Caco-2 (cell line): ENCODE data around the gene PPP1R9B. TPM values are rescaled to one million over a fixed set of nuclear protein-coding genes. Genes with fewer than 3 reads are reported as not detected.

Source experiments
- BruUV-seq: library from RNA; stranded (reverse); fragments of 400-500 nt; replicated peaks from 2 replicates; lab custom pipeline; 2021; lab: Mats Ljungman, UMichigan
- CTCF ChIA-PET: fragments of 300-600 bp; sonication (Branson Sonifier 250); formaldehyde crosslinking; loops from one replicate; lab custom pipeline; 2022; ENCODE audit warnings: antibody characterized with exemption; lab: Charles Lee
- POLR2A ChIA-PET: fragments of 300-600 bp; sonication (Branson Sonifier 250); formaldehyde crosslinking; loops from one replicate; lab custom pipeline; 2022; ENCODE audit warnings: antibody characterized with exemption; lab: Charles Lee
- DNase-seq, 2 experiments: peaks; one replicate each; pipeline versions ENCODE4 v3.0.0 to v3.0.0-alpha.2; 2020 to 2022
- H3K27me3 ChIP-seq: replicated peaks from 2 replicates; pipeline ENCODE4 v1.6.0; 2011; ENCODE audit warnings: low read length; ENCODE audit not compliant: control insufficient read depth, insufficient read depth
- H3K36me3 ChIP-seq: 2 replicates; pipeline ENCODE4 v1.5.1; 2011; ENCODE audit warnings: low read length; ENCODE audit not compliant: control insufficient read depth, insufficient read depth
- H3K4me1 ChIP-seq: fragments of 250-450 bp; sonication (Bioruptor Pico); 2 replicates; pipeline ENCODE4 v1.5.1; 2020; ENCODE audit warnings: mild to moderate bottlenecking
- H3K4me3 ChIP-seq: 2 replicates; pipeline ENCODE4 v1.5.1; 2011; ENCODE audit warnings: low read depth, mild to moderate bottlenecking, control low read depth, low read length
- H3K9me3 ChIP-seq: fragments of 250-450 bp; sonication (Bioruptor Pico); 2 replicates; pipeline ENCODE4 v1.5.1; 2020; ENCODE audit warnings: mild to moderate bottlenecking, moderate library complexity
- H3K27ac Mint-ChIP-seq: one replicate; pipeline ENCODE4 v1.8.0; 2022; ENCODE audit warnings: mixed read lengths; ENCODE audit not compliant: unreplicated experiment
- H3K27me3 Mint-ChIP-seq: one replicate; pipeline ENCODE4 v1.8.0; 2022; ENCODE audit warnings: mixed read lengths; ENCODE audit not compliant: insufficient read depth, unreplicated experiment
- H3K36me3 Mint-ChIP-seq: one replicate; pipeline ENCODE4 v1.8.0; 2022; ENCODE audit warnings: mild to moderate bottlenecking, mixed read lengths; ENCODE audit not compliant: insufficient read depth, unreplicated experiment
- H3K4me1 Mint-ChIP-seq: one replicate; pipeline ENCODE4 v1.8.0; 2022; ENCODE audit warnings: low read depth, mixed read lengths; ENCODE audit not compliant: unreplicated experiment
- H3K4me3 Mint-ChIP-seq: one replicate; pipeline ENCODE4 v1.8.0; 2022; ENCODE audit warnings: mild to moderate bottlenecking, moderate library complexity, mixed read lengths; ENCODE audit not compliant: unreplicated experiment
- H3K9me3 Mint-ChIP-seq: one replicate; pipeline ENCODE4 v1.8.0; 2022; ENCODE audit warnings: mixed read lengths; ENCODE audit not compliant: unreplicated experiment
- CTCF ChIP-seq, 2 experiments: fragments of 200-600 bp in 1 of 2; IDR thresholded peaks; 1 replicate in 1 of 2; 2 replicates in 1 of 2; pipeline versions ENCODE4 v1.5.1 to v1.8.0; 2011 to 2022; ENCODE audit warnings: antibody characterized with exemption in 1 of 2, control low read depth in 1 of 2, inconsistent platforms in 1 of 2, low read depth in 1 of 2, low read length in 1 of 2, mild to moderate bottlenecking in 1 of 2, moderate library complexity in 1 of 2; ENCODE audit not compliant: insufficient read depth in 1 of 2, severe bottlenecking in 1 of 2, unreplicated experiment in 1 of 2
- intact Hi-C: fragments of 100-400 bp; cut with micrococcal nuclease; formaldehyde crosslinking; loops from one replicate; pipeline ENCODE4 v1.10.0; 2022; ENCODE audit not compliant: unreplicated experiment
- total RNA-seq: library from RNA; stranded (reverse); gene quantifications from 2 replicates; pipeline ENCODE4 v1.2.3, GENCODE V29; 2022

Gene PPP1R9B
- total RNA-seq, 1 experiment from 2014 or later, result 74.8 TPM

- BruUV-seq, result no TSS peak
- Mint-ChIP-seq H3K9me3 (no peaks in the 10 kb centered on the region), H3K27me3 (no peaks in the 10 kb centered on the region), H3K4me1 (peaks cover 22% of the 10 kb centered on the region), H3K36me3 (peaks cover 27% of the 10 kb centered on the region), H3K27ac (peak overlapping the region; percentile 13), H3K4me3 (peak overlapping the region; percentile 79)
- POLR2A ChIA-PET, result interaction anchor here (0.7 kb wide), 1 partner anchor 158 kb away, joined by 3 read pairs; no protein-coding TSS in a partner anchor
- CTCF ChIA-PET, result interaction anchor here (0.6 to 1.4 kb wide), 5 partner anchors 23 to 290 kb away, joined by 3 to 4 read pairs (median 3); no protein-coding TSS in a partner anchor
- H3K36me3 ChIP-seq, result no peaks in the 10 kb centered on the region
- no peak for TF ChIP-seq CTCF (IDR thresholded peaks at IDR 0.05; ENCODE audit: insufficient read depth in 1 of 2, low read depth in 1 of 2, low read length in 1 of 2, severe bottlenecking in 1 of 2, unreplicated experiment in 1 of 2)
- no peaks in the 10 kb centered on the region for H3K27me3 ChIP-seq
- H3K4me3 ChIP-seq, result peak overlapping the region; percentile 50
- peak; percentile 56 to 76 for DNase-seq
- intact Hi-C loops, result no loop called here
- no peaks in the 10 kb centered on the region for H3K9me3 ChIP-seq
- H3K4me1 ChIP-seq, result peaks cover 32% of the 10 kb centered on the region
These were observed 21.8 kb downstream of the PPP1R9B start for GRCh38 chr17:50128441-50129352.

GRCh38 chr17:50127697-50128361 is 22.6 kb downstream of the PPP1R9B start:
- DNase-seq, result no peak
- Mint-ChIP-seq H3K4me3 (no peak overlapping the region), H3K27ac (no peak overlapping the region), H3K4me1 (peaks cover 16% of the 10 kb centered on the region), H3K36me3 (peaks cover 27% of the 10 kb centered on the region), H3K9me3 (no peaks in the 10 kb centered on the region), H3K27me3 (no peaks in the 10 kb centered on the region)
- no peaks in the 10 kb centered on the region for H3K27me3 ChIP-seq
- no peak for TF ChIP-seq CTCF (IDR thresholded peaks at IDR 0.05; ENCODE audit: insufficient read depth in 1 of 2, low read depth in 1 of 2, low read length in 1 of 2, severe bottlenecking in 1 of 2, unreplicated experiment in 1 of 2)
- CTCF ChIA-PET, result interaction anchor here (0.6 to 1.4 kb wide), 3 partner anchors 11 to 483 kb away, joined by 3 read pairs; no protein-coding TSS in a partner anchor
- H3K4me1 ChIP-seq, result peaks cover 24% of the 10 kb centered on the region
- POLR2A ChIA-PET, result no interaction called here
- intact Hi-C loops, result no loop called here
- H3K9me3 ChIP-seq, result no peaks in the 10 kb centered on the region
- H3K36me3 ChIP-seq, result no peaks in the 10 kb centered on the region
- H3K4me3 ChIP-seq, result no peak overlapping the region
- no TSS peak for BruUV-seq

- peaks cover 7% of the 10 kb centered on the region for H3K36me3 Mint-ChIP-seq
- no TSS peak for BruUV-seq
- Histone ChIP-seq H3K4me1 (peaks cover 12% of the 10 kb centered on the region), H3K9me3 (no peaks in the 10 kb centered on the region), H3K27me3 (no peaks in the 10 kb centered on the region), H3K4me3 (no peak overlapping the region), H3K36me3 (no peaks in the 10 kb centered on the region)
- H3K4me3 Mint-ChIP-seq, result no peak overlapping the region
- H3K27me3 Mint-ChIP-seq, result no peaks in the 10 kb centered on the region
- H3K9me3 Mint-ChIP-seq, result no peaks in the 10 kb centered on the region
- H3K27ac Mint-ChIP-seq, result no peak overlapping the region
- no peak for DNase-seq
- TF ChIP-seq CTCF (IDR thresholded peaks at IDR 0.05; ENCODE audit: insufficient read depth in 1 of 2, low read depth in 1 of 2, low read length in 1 of 2, severe bottlenecking in 1 of 2, unreplicated experiment in 1 of 2), result no peak
- ChIA-PET POLR2A (interaction anchor here (0.7 kb wide), 1 partner anchor 135 kb away, joined by 7 read pairs; no protein-coding TSS in a partner anchor), CTCF (interaction anchor here (1.0 to 1.1 kb wide), 2 partner anchors 14 to 173 kb away, joined by 3 read pairs; no protein-coding TSS in a partner anchor)
- intact Hi-C loops, result no loop called here
- peaks cover 12% of the 10 kb centered on the region for H3K4me1 Mint-ChIP-seq
These were observed 25.0 kb downstream of the PPP1R9B start for GRCh38 chr17:50125420-50125997.
